Progenitor cell of endocrine pancreas (in vitro differentiated cells): ENCODE data around the gene MRPL14. TPM values are rescaled to one million over a fixed set of nuclear protein-coding genes. Genes with fewer than 3 reads are reported as not detected.
A peak's percentile ranks its signal among the peaks of the same experiment; 100 is the strongest.
"Not testable (repeated sequence)": the region's sequence is repeated elsewhere in the genome, so short reads cannot be mapped to it uniquely, and the experiment has no call there.

Experiments
- DNase-seq: peaks from one replicate; pipeline ENCODE4 v3.0.0; 2021; ENCODE audit warnings: low spot score; ENCODE audit not compliant: unreplicated experiment
- H3K27ac Mint-ChIP-seq: 2 replicates; pipeline ENCODE4 v1.8.0; 2021; ENCODE audit warnings: mild to moderate bottlenecking, moderate library complexity, mixed read lengths
- H3K27me3 Mint-ChIP-seq: 2 replicates; pipeline ENCODE4 v1.8.0; 2021; ENCODE audit warnings: mixed read lengths
- H3K36me3 Mint-ChIP-seq: 2 replicates; pipeline ENCODE4 v1.8.0; 2022; ENCODE audit warnings: mixed read lengths; ENCODE audit not compliant: insufficient read depth
- H3K4me1 Mint-ChIP-seq: 2 replicates; pipeline ENCODE4 v1.8.0; 2021; ENCODE audit warnings: low read depth, mixed read lengths
- H3K4me3 Mint-ChIP-seq: 2 replicates; pipeline ENCODE4 v1.8.0; 2021; ENCODE audit warnings: low read depth, mild to moderate bottlenecking, moderate library complexity, mixed read lengths
- H3K9me3 Mint-ChIP-seq: 2 replicates; pipeline ENCODE4 v1.8.0; 2021; ENCODE audit warnings: low read depth, mixed read lengths
- CTCF ChIP-seq: fragments of 200-600 bp; sonication (generic); IDR thresholded peaks from one replicate; pipeline ENCODE4 v1.5.0; 2021; ENCODE audit warnings: antibody characterized with exemption, mild to moderate bottlenecking; ENCODE audit not compliant: unreplicated experiment
- total RNA-seq: library from RNA; stranded (reverse); gene quantifications from 2 replicates; pipeline ENCODE4 v1.2.1, GENCODE V29; 2021

The MRPL14 gene
- total RNA-seq, 1 donor from 2014 or later: 51.1 TPM

GRCh38 chr6:44096612-44097011, 30.6 kb downstream of the MRPL14 start:
- peak; percentile 77 for TF ChIP-seq CTCF
- H3K9me3 Mint-ChIP-seq: no peaks in the 10 kb centered on the region
- H3K27ac Mint-ChIP-seq: peak overlapping the region; percentile 85
- H3K36me3 Mint-ChIP-seq: peaks cover 7% of the 10 kb centered on the region
- no peaks in the 10 kb centered on the region for H3K27me3 Mint-ChIP-seq
- peak; percentile 60 for DNase-seq
- H3K4me3 Mint-ChIP-seq: no peak overlapping the region
- H3K4me1 Mint-ChIP-seq: peaks cover 9% of the 10 kb centered on the region

GRCh38 chr6:44095243-44095623, 32.0 kb downstream of the MRPL14 start:
- not testable (repeated sequence) for H3K9me3 Mint-ChIP-seq, H3K36me3 Mint-ChIP-seq, H3K27ac Mint-ChIP-seq, H3K4me3 Mint-ChIP-seq, H3K27me3 Mint-ChIP-seq, H3K4me1 Mint-ChIP-seq, DNase-seq

GRCh38 chr6:44094403-44095242, 32.6 kb downstream of the MRPL14 start:
- peaks cover 8% of the 10 kb centered on the region for H3K36me3 Mint-ChIP-seq
- peak overlapping the region; percentile 9 for H3K27ac Mint-ChIP-seq
- peaks cover 6% of the 10 kb centered on the region for H3K4me1 Mint-ChIP-seq
- H3K9me3 Mint-ChIP-seq: no peaks in the 10 kb centered on the region
- TF ChIP-seq CTCF: no peak
- H3K27me3 Mint-ChIP-seq: no peaks in the 10 kb centered on the region
- no peak overlapping the region for H3K4me3 Mint-ChIP-seq
- no peak for DNase-seq

- H3K27me3 Mint-ChIP-seq: no peaks in the 10 kb centered on the region
- no peak overlapping the region for H3K27ac Mint-ChIP-seq
- no peaks in the 10 kb centered on the region for H3K9me3 Mint-ChIP-seq
- H3K36me3 Mint-ChIP-seq: peaks cover 8% of the 10 kb centered on the region
- DNase-seq: no peak
- H3K4me1 Mint-ChIP-seq: peaks cover 6% of the 10 kb centered on the region
- no peak overlapping the region for H3K4me3 Mint-ChIP-seq
- no peak for TF ChIP-seq CTCF
Measured at GRCh38 chr6:44093750-44094402, 33.4 kb downstream of the MRPL14 start.

GRCh38 chr6:44093066-44093465, 34.2 kb downstream of the MRPL14 start:
- Mint-ChIP-seq H3K4me3 (no peak overlapping the region), H3K27ac (no peak overlapping the region), H3K36me3 (peaks cover 8% of the 10 kb centered on the region)

More at GRCh38 chr6:44093066-44093465, 34.2 kb downstream of the MRPL14 start:
- no peak for DNase-seq
- H3K4me1 Mint-ChIP-seq: peaks cover 6% of the 10 kb centered on the region
- H3K9me3 Mint-ChIP-seq: no peaks in the 10 kb centered on the region
- TF ChIP-seq CTCF: no peak
- no peaks in the 10 kb centered on the region for H3K27me3 Mint-ChIP-seq
